ENCODE results near the gene FBXO28. TPM values are rescaled to one million over a fixed set of nuclear protein-coding genes. Genes with fewer than 3 reads are reported as not detected.

Gene FBXO28
- total RNA-seq, 4 donors from 2014 or later = 26.6 to 46.8 (median 28.8) TPM

DNA sequence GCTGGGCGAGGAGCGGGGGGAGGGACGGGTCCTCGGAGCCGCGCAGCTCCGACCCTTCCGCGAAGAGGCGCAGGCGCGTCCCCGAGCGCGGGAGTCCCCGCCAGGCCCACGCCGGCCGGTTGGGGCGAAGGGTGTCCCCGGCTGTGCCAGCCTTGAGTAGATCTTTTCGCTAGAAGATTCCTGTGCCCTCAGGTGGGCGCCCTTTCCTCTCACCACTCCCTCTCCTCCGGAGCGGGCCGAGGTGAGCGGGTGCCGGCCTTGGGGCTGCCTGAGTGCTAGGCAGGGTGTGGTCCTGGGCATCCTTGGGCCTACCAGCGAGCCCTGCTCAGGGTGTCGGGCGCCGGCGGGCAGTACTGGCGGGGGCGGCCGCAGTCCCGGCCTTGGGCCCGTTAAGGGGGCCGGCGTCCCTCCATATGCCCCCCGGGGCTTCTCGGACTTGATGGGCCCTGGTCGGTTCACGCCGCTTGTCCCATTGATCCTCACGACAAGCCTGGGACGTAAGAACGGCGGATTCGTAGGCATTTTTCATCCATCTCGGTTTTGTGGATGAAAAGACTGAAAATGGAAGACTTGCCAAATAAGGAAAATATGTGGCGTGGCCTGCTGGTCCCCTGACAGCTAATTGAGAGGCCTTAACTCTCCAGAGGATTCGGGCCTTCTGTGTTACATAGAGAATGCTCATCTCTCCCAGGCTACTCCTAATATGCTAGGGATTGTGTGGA, 69.8 kb downstream of the FBXO28 start:
- TF ChIP-seq CTCF (IDR thresholded peaks at IDR 0.05; ENCODE audit: low read depth) = no peak

- no peak for TF ChIP-seq CTCF (IDR thresholded peaks at IDR 0.05; ENCODE audit: low read depth)
Measured at GRCh38 chr1:224185208-224185607, 71.3 kb downstream of the FBXO28 start.

GRCh38 chr1:224188286-224188685, 74.4 kb downstream of the FBXO28 start:
- TF ChIP-seq CTCF (IDR thresholded peaks at IDR 0.05; ENCODE audit: low read depth) = no peak

DNA sequence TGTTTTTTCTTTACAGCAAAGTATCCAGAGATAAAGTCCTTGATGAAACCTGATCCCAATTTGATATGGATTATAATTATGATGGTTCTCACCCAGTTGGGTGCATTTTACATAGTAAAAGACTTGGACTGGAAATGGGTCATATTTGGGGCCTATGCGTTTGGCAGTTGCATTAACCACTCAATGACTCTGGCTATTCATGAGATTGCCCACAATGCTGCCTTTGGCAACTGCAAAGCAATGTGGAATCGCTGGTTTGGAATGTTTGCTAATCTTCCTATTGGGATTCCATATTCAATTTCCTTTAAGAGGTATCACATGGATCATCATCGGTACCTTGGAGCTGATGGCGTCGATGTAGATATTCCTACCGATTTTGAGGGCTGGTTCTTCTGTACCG, 75.7 kb downstream of the FBXO28 start:
- TF ChIP-seq CTCF (IDR thresholded peaks at IDR 0.05; ENCODE audit: low read depth) = no peak

DNA sequence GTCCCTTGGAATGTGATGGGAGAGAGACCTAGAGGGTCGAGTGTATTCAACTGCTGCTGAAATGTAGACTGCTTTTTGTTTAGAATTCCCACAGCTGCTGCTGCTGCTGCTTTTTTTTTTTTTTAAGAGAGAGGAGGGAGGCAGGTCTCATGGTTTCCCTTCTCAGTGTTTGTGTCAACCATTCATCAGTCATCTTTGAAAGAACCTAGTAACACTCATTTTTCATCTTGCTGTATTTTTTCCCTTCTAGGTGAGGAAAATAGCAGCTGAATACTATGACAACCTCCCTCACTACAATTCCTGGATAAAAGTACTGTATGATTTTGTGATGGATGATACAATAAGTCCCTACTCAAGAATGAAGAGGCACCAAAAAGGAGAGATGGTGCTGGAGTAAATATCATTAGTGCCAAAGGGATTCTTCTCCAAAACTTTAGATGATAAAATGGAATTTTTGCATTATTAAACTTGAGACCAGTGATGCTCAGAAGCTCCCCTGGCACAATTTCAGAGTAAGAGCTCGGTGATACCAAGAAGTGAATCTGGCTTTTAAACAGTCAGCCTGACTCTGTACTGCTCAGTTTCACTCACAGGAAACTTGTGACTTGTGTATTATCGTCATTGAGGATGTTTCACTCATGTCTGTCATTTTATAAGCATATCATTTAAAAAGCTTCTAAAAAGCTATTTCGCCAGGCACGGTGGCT, 78.3 kb downstream of the FBXO28 start:
- no peak for TF ChIP-seq CTCF (IDR thresholded peaks at IDR 0.05; ENCODE audit: low read depth)

DNA sequence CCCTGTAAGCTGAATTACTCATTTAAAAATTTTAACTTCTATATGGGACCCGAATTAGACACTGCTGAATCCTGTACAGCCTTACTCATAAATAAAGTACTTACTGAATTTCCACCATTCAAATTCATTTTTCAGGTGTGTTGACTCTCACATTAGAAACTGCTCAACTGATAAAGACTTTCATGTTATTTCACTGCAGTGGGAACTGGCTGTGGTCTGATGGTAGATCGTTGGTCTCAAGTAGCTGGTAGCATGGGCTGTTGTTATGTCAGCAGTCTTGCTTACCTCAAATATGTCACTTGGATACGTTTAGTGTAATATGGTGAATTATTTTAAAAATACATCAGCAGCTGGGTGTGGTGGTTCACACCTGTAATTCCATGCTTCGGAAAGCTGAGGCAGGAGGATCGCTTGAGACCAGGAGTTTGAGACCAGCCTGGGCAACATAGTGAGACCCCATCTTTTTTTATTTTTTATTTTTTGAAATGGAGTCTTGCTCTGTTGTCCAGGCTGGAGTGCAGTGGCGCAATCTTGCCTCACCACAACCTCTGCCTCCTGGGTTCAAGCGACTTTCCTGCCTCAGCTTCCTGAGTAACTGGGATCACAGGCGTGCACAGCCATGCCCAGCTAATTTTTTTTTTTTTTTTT, 79.5 kb downstream of the FBXO28 start:
- no peak for TF ChIP-seq CTCF (IDR thresholded peaks at IDR 0.05; ENCODE audit: low read depth)
